ENCODE data around the gene CFAP100.

Gene CFAP100

GRCh38 chr3:126480861-126481260 lies 86.2 kb downstream of the CFAP100 start:
- no peak overlapping the region for H3K27ac ChIP-seq (ENCODE audit: low read depth, low read length)
- H3K4me1 ChIP-seq (ENCODE audit: control insufficient read depth in 5 of 5, insufficient read depth in 5 of 5, low read length in 5 of 5) = peaks cover 2 to 25% (median 11%) of the 10 kb centered on the region in 5 donors
- no peaks in the 10 kb centered on the region for H3K36me3 ChIP-seq (ENCODE audit: control insufficient read depth in 5 of 5, insufficient read depth in 5 of 5, low read length in 5 of 5)
- no peak overlapping the region for H3K4me3 ChIP-seq (ENCODE audit: low read depth in 1 of 5, low read length in 5 of 5)
- H3K27me3 ChIP-seq (ENCODE audit: control insufficient read depth in 5 of 5, insufficient read depth in 4 of 5, low read length in 5 of 5) = no peaks in the 10 kb centered on the region
- no peak overlapping the region for H3K9ac ChIP-seq (ENCODE audit: low read length in 5 of 5)
- H3K9me3 ChIP-seq (ENCODE audit: control insufficient read depth in 5 of 5, low read length in 5 of 5) = no peaks in the 10 kb centered on the region

GRCh38 chr3:126481808-126482502 lies 87.2 kb downstream of the CFAP100 start:
- Histone ChIP-seq H3K4me3 (ENCODE audit: low read depth in 1 of 5, low read length in 5 of 5) (no peak overlapping the region), H3K27ac (ENCODE audit: low read depth, low read length) (no peak overlapping the region), H3K4me1 (ENCODE audit: control insufficient read depth in 5 of 5, insufficient read depth in 5 of 5, low read length in 5 of 5) (peaks cover 0 to 30% (median 10%) of the 10 kb centered on the region in 5 donors), H3K9me3 (ENCODE audit: control insufficient read depth in 5 of 5, low read length in 5 of 5) (no peaks in the 10 kb centered on the region), H3K9ac (ENCODE audit: low read length in 5 of 5) (no peak overlapping the region), H3K36me3 (ENCODE audit: control insufficient read depth in 5 of 5, insufficient read depth in 5 of 5, low read length in 5 of 5) (no peaks in the 10 kb centered on the region), H3K27me3 (ENCODE audit: control insufficient read depth in 5 of 5, insufficient read depth in 4 of 5, low read length in 5 of 5) (no peaks in the 10 kb centered on the region)

DNA sequence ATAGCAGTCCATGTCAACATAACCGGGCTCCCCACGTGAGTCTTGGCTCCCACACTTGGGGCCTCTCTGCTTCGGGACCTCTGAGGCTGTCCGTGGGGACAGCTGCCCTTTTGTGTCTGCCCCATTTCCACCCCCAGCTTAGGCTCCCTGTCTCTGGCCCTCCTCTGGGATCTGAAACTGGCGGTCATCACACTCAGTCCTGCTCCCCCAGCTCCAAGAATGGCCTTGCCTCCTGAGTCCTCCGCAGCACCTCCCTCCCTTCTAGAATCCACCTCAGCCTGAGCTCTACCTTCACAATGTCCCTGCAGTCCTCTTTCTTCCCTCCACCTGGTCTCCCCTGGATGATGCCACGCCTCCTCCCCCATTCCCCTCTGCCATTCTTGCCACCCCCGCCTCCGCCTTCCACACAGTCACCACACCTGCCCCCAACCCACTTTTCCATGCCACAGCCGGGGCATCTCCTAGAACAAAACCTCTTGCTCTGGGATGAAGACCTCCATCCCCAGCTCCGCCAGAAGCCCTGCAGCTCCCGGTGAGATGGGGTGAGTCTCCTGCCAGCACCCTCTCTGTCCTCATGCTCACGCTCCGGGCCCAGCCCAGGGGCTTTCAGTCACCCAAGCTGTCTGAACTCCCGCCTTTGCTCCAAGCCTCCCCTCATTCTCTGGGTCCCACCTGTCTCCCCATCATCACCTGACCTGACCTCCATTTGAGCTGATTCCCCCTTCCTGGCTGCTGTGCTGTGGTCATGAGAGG lies 88.0 kb downstream of the CFAP100 start:
- Histone ChIP-seq H3K9ac (ENCODE audit: low read length in 5 of 5) (no peak overlapping the region), H3K4me3 (ENCODE audit: low read depth in 1 of 5, low read length in 5 of 5) (no peak overlapping the region), H3K27me3 (ENCODE audit: control insufficient read depth in 5 of 5, insufficient read depth in 4 of 5, low read length in 5 of 5) (peaks cover 0 to 2% (median 0%) of the 10 kb centered on the region in 5 donors), H3K27ac (ENCODE audit: low read depth, low read length) (no peak overlapping the region), H3K9me3 (ENCODE audit: control insufficient read depth in 5 of 5, low read length in 5 of 5) (no peaks in the 10 kb centered on the region), H3K4me1 (ENCODE audit: control insufficient read depth in 5 of 5, insufficient read depth in 5 of 5, low read length in 5 of 5) (peaks cover 0 to 37% (median 14%) of the 10 kb centered on the region in 5 donors), H3K36me3 (ENCODE audit: control insufficient read depth in 5 of 5, insufficient read depth in 5 of 5, low read length in 5 of 5) (no peaks in the 10 kb centered on the region)

- peaks cover 0 to 2% (median 0%) of the 10 kb centered on the region in 5 donors for H3K27me3 ChIP-seq (ENCODE audit: control insufficient read depth in 5 of 5, insufficient read depth in 4 of 5, low read length in 5 of 5)
- H3K4me1 ChIP-seq (ENCODE audit: control insufficient read depth in 5 of 5, insufficient read depth in 5 of 5, low read length in 5 of 5) = peaks cover 0 to 42% (median 14%) of the 10 kb centered on the region in 5 donors
- no peak overlapping the region for H3K4me3 ChIP-seq (ENCODE audit: low read depth in 1 of 5, low read length in 5 of 5)
- H3K9ac ChIP-seq (ENCODE audit: low read length in 5 of 5) = no peak overlapping the region
- H3K36me3 ChIP-seq (ENCODE audit: control insufficient read depth in 5 of 5, insufficient read depth in 5 of 5, low read length in 5 of 5) = no peaks in the 10 kb centered on the region
- no peaks in the 10 kb centered on the region for H3K9me3 ChIP-seq (ENCODE audit: control insufficient read depth in 5 of 5, low read length in 5 of 5)
- no peak overlapping the region for H3K27ac ChIP-seq (ENCODE audit: low read depth, low read length)
Measured at GRCh38 chr3:126483321-126483761, 88.6 kb downstream of the CFAP100 start.

DNA sequence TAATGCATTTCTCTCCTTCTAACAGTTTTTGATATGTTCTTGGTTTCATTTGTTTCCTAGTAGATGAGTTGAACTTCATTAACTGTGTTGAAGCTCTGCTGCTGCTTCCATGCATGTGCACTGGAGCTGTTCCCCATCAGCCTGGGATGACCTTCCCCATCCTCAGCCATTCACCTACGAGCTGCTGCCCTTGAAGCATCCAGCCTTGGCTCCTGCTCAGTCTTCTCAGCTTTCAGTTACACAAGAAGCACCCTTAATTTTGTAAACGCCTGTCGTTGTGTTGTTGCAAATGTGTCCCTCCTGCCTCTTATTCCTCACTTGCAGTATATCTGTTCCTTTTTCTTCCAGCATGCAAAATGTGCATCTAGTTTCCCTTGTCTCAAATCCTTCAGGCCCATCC lies 89.4 kb downstream of the CFAP100 start:
- Histone ChIP-seq H3K36me3 (ENCODE audit: control insufficient read depth in 5 of 5, insufficient read depth in 5 of 5, low read length in 5 of 5) (no peaks in the 10 kb centered on the region), H3K27ac (ENCODE audit: low read depth, low read length) (no peak overlapping the region), H3K4me3 (ENCODE audit: low read depth in 1 of 5, low read length in 5 of 5) (no peak overlapping the region)

GRCh38 chr3:126484662-126485061 lies 90.0 kb downstream of the CFAP100 start:
- H3K9me3 ChIP-seq (ENCODE audit: control insufficient read depth in 5 of 5, low read length in 5 of 5) = no peaks in the 10 kb centered on the region
- H3K4me3 ChIP-seq (ENCODE audit: low read depth in 1 of 5, low read length in 5 of 5) = no peak overlapping the region
- H3K4me1 ChIP-seq (ENCODE audit: control insufficient read depth in 5 of 5, insufficient read depth in 5 of 5, low read length in 5 of 5) = peaks cover 0 to 42% (median 14%) of the 10 kb centered on the region in 5 donors
- no peaks in the 10 kb centered on the region for H3K36me3 ChIP-seq (ENCODE audit: control insufficient read depth in 5 of 5, insufficient read depth in 5 of 5, low read length in 5 of 5)
- H3K27me3 ChIP-seq (ENCODE audit: control insufficient read depth in 5 of 5, insufficient read depth in 4 of 5, low read length in 5 of 5) = peaks cover 0 to 5% (median 2%) of the 10 kb centered on the region in 5 donors
- no peak overlapping the region for H3K9ac ChIP-seq (ENCODE audit: low read length in 5 of 5)
- no peak overlapping the region for H3K27ac ChIP-seq (ENCODE audit: low read depth, low read length)

More for the DNA sequence above, 89.4 kb downstream of the CFAP100 start:
- Histone ChIP-seq H3K27me3 (ENCODE audit: control insufficient read depth in 5 of 5, insufficient read depth in 4 of 5, low read length in 5 of 5) (peaks cover 0 to 4% (median 0%) of the 10 kb centered on the region in 5 donors), H3K9me3 (ENCODE audit: control insufficient read depth in 5 of 5, low read length in 5 of 5) (no peaks in the 10 kb centered on the region), H3K4me1 (ENCODE audit: control insufficient read depth in 5 of 5, insufficient read depth in 5 of 5, low read length in 5 of 5) (peaks cover 0 to 42% (median 14%) of the 10 kb centered on the region in 5 donors), H3K9ac (ENCODE audit: low read length in 5 of 5) (no peak overlapping the region)

- H3K27me3 ChIP-seq (ENCODE audit: control insufficient read depth in 5 of 5, insufficient read depth in 4 of 5, low read length in 5 of 5) = peaks cover 0 to 5% (median 2%) of the 10 kb centered on the region in 5 donors
- H3K4me1 ChIP-seq (ENCODE audit: control insufficient read depth in 5 of 5, insufficient read depth in 5 of 5, low read length in 5 of 5) = peaks cover 0 to 46% (median 14%) of the 10 kb centered on the region in 5 donors
- H3K36me3 ChIP-seq (ENCODE audit: control insufficient read depth in 5 of 5, insufficient read depth in 5 of 5, low read length in 5 of 5) = no peaks in the 10 kb centered on the region
- no peaks in the 10 kb centered on the region for H3K9me3 ChIP-seq (ENCODE audit: control insufficient read depth in 5 of 5, low read length in 5 of 5)
- no peak overlapping the region for H3K9ac ChIP-seq (ENCODE audit: low read length in 5 of 5)
- H3K27ac ChIP-seq (ENCODE audit: low read depth, low read length) = no peak overlapping the region
- H3K4me3 ChIP-seq (ENCODE audit: low read depth in 1 of 5, low read length in 5 of 5) = no peak overlapping the region
Measured at GRCh38 chr3:126485176-126485897, 90.6 kb downstream of the CFAP100 start.

DNA sequence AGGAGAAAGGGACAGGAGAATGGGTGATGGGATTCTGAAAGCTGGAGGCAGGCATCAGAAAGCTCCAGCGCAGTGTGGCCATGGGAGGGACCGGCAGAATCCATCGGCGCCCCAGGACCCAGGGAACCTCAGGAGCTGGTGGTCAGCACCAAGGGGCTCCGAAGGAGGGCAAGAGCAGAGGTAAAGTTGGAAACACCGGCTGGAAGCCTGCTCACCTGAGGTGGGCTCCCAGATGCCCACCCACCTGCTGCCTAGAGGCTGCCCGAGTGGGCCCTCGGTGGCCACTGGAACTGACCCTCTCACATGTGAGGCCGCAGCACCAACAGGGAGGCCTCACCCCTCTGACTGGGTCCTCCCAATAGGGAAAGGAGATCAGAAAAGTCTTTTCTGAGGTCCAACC lies 91.2 kb downstream of the CFAP100 start:
- Histone ChIP-seq H3K4me1 (ENCODE audit: control insufficient read depth in 5 of 5, insufficient read depth in 5 of 5, low read length in 5 of 5) (peaks cover 0 to 46% (median 14%) of the 10 kb centered on the region in 5 donors), H3K9me3 (ENCODE audit: control insufficient read depth in 5 of 5, low read length in 5 of 5) (no peaks in the 10 kb centered on the region), H3K27ac (ENCODE audit: low read depth, low read length) (no peak overlapping the region), H3K4me3 (ENCODE audit: low read depth in 1 of 5, low read length in 5 of 5) (no peak overlapping the region), H3K36me3 (ENCODE audit: control insufficient read depth in 5 of 5, insufficient read depth in 5 of 5, low read length in 5 of 5) (no peaks in the 10 kb centered on the region), H3K27me3 (ENCODE audit: control insufficient read depth in 5 of 5, insufficient read depth in 4 of 5, low read length in 5 of 5) (peaks cover 0 to 10% (median 2%) of the 10 kb centered on the region in 5 donors), H3K9ac (ENCODE audit: low read length in 5 of 5) (no peak overlapping the region)
